T47D (cell line): Measurements from ENCODE around the gene DNLZ.
A peak's percentile ranks its signal among the peaks of the same experiment; 100 is the strongest.
"Not testable (repeated sequence)": the region's sequence is repeated elsewhere in the genome, so short reads cannot be mapped to it uniquely, and the experiment has no call there.

Source experiments
- DNase-seq, 2 experiments: peaks; one replicate each; pipeline versions ENCODE4 v3.0.0 to v3.0.0-alpha.2; 2011 to 2012; ENCODE audit warnings: low read depth in 1 of 2, low spot score in 1 of 2
- JUND ChIP-seq: IDR thresholded peaks from 2 replicates; pipeline ENCODE4 v1.6.1; 2012; ENCODE audit warnings: low read depth
- in situ Hi-C: cut with HindIII; loops from 2 replicates; pipeline ENCODE4 v1.10.0; 2016; ENCODE audit warnings: low sequenced_read_pairs, low pct_unique_long_range_greater_than_20kb

The DNLZ gene

GRCh38 chr9:136324501-136325300 is 38.8 kb downstream of the DNLZ start:
- in situ Hi-C loops: no loop called here
- no peak for TF ChIP-seq JUND
- peak in 1 of 2 experiments; percentile 74 for DNase-seq

GRCh38 chr9:136323371-136323789 is 40.2 kb downstream of the DNLZ start:
- no peak for TF ChIP-seq JUND
- in situ Hi-C loops: no loop called here
- peak; percentile 52 to 58 for DNase-seq

- in situ Hi-C loops: no loop called here
- DNase-seq: no peak
- TF ChIP-seq JUND: no peak
These were observed 40.7 kb downstream of the DNLZ start for GRCh38 chr9:136322756-136323330.

GRCh38 chr9:136321561-136321960 is 42.0 kb downstream of the DNLZ start:
- no peak for DNase-seq
- TF ChIP-seq JUND: no peak
- in situ Hi-C loops: no loop called here

- DNase-seq, in situ Hi-C loops: not testable (repeated sequence)
These were observed 42.6 kb downstream of the DNLZ start for GRCh38 chr9:136320972-136321371.

- in situ Hi-C loops, DNase-seq: not testable (repeated sequence)
These were observed 43.6 kb downstream of the DNLZ start for GRCh38 chr9:136319955-136320354.

GRCh38 chr9:136319244-136319643 is 44.3 kb downstream of the DNLZ start:
- in situ Hi-C loops: not testable (repeated sequence)

GRCh38 chr9:136318776-136319241 is 44.7 kb downstream of the DNLZ start:
- no peak for TF ChIP-seq JUND
- in situ Hi-C loops: no loop called here
- no peak for DNase-seq

More at GRCh38 chr9:136319244-136319643, 44.3 kb downstream of the DNLZ start:
- not testable (repeated sequence) for DNase-seq

- DNase-seq: no peak
These were observed 45.3 kb downstream of the DNLZ start for GRCh38 chr9:136318111-136318775.

GRCh38 chr9:136317695-136318094 is 45.8 kb downstream of the DNLZ start:
- TF ChIP-seq JUND: no peak
- in situ Hi-C loops: no loop called here
- no peak for DNase-seq

More at GRCh38 chr9:136318111-136318775, 45.3 kb downstream of the DNLZ start:
- TF ChIP-seq JUND: no peak
- in situ Hi-C loops: no loop called here

GRCh38 chr9:136316896-136317676 is 46.5 kb downstream of the DNLZ start:
- no peak for DNase-seq
- in situ Hi-C loops: no loop called here
- no peak for TF ChIP-seq JUND

GRCh38 chr9:136316271-136316751 is 47.2 kb downstream of the DNLZ start:
- DNase-seq: no peak
- no peak for TF ChIP-seq JUND
- in situ Hi-C loops: no loop called here
